ENCODE data around the gene APP.
"Not testable (repeated sequence)": the region's sequence is repeated elsewhere in the genome, so short reads cannot be mapped to it uniquely, and the experiment has no call there.

APP gene

GRCh38 chr21:26060335-26061115 lies 110.0 kb downstream of the APP start:
- DNase-seq: no peak

- DNase-seq: peak in 1 of 2 experiments; percentile 40
These were observed 112.9 kb downstream of the APP start for GRCh38 chr21:26057477-26058170.

- no peak for DNase-seq
These were observed 114.7 kb downstream of the APP start for GRCh38 chr21:26055841-26056264.

GRCh38 chr21:26055010-26055409 lies 115.6 kb downstream of the APP start:
- no peak for DNase-seq

GRCh38 chr21:26052057-26052456 lies 118.5 kb downstream of the APP start:
- no peak for DNase-seq

- DNase-seq: no peak
These were observed 119.7 kb downstream of the APP start for GRCh38 chr21:26050857-26051256.

- DNase-seq: no peak
These were observed 120.8 kb downstream of the APP start for GRCh38 chr21:26049803-26050202.

GRCh38 chr21:26047279-26047967 lies 123.1 kb downstream of the APP start:
- no peak for DNase-seq

- DNase-seq: no peak
These were observed 126.7 kb downstream of the APP start for GRCh38 chr21:26043891-26044290.

GRCh38 chr21:26042181-26042876 lies 128.2 kb downstream of the APP start:
- DNase-seq: no peak

GRCh38 chr21:26041431-26042180 lies 129.0 kb downstream of the APP start:
- DNase-seq: peak in 1 of 2 experiments; percentile 57

- no peak for DNase-seq
These were observed 133.7 kb downstream of the APP start for GRCh38 chr21:26036916-26037315.

GRCh38 chr21:26032263-26032662 lies 138.3 kb downstream of the APP start:
- no peak for DNase-seq

- no peak for DNase-seq
These were observed 142.4 kb downstream of the APP start for GRCh38 chr21:26028183-26028582.

- DNase-seq: no peak
These were observed 142.9 kb downstream of the APP start for GRCh38 chr21:26027696-26028095.

GRCh38 chr21:26025536-26026512 lies 144.7 kb downstream of the APP start:
- no peak for DNase-seq

GRCh38 chr21:26023406-26023805 lies 147.2 kb downstream of the APP start:
- DNase-seq: not testable (repeated sequence)

- not testable (repeated sequence) for DNase-seq
These were observed 147.8 kb downstream of the APP start for GRCh38 chr21:26022598-26023337.

GRCh38 chr21:26020510-26020909 lies 150.1 kb downstream of the APP start:
- no peak for DNase-seq

GRCh38 chr21:26020081-26020480 lies 150.5 kb downstream of the APP start:
- DNase-seq: no peak

Measured in NCI-H524 (cell line).